Nephron (organoid): ENCODE results near the gene C19orf85.

Experiments
- H3K27ac Mint-ChIP-seq, 3 experiments: 2 replicates each; pipeline ENCODE4 v1.8.0; 2020; ENCODE audit warnings: mixed read lengths in 3 of 3, mild to moderate bottlenecking in 2 of 3, moderate library complexity in 1 of 3
- H3K27me3 Mint-ChIP-seq: 2 replicates; pipeline ENCODE4 v1.8.0; 2021; ENCODE audit warnings: low read depth, mild to moderate bottlenecking, moderate library complexity, mixed read lengths
- H3K36me3 Mint-ChIP-seq: 2 replicates; pipeline ENCODE4 v1.8.0; 2020; ENCODE audit warnings: low read depth, mixed read lengths
- H3K4me1 Mint-ChIP-seq: 2 replicates; pipeline ENCODE4 v1.8.0; 2020; ENCODE audit warnings: mixed read lengths
- H3K4me3 Mint-ChIP-seq, 3 experiments: 2 replicates each; pipeline ENCODE4 v1.8.0; 2020; ENCODE audit warnings: mild to moderate bottlenecking in 3 of 3, mixed read lengths in 3 of 3, moderate library complexity in 2 of 3
- H3K9me3 Mint-ChIP-seq: 2 replicates; pipeline ENCODE4 v1.8.0; 2020; ENCODE audit warnings: mixed read lengths
- TF ChIP-seq, protein P1 (sequence below), 3 experiments: fragments of 200-600 bp; sonication (generic); IDR thresholded peaks; one replicate each; pipeline ENCODE4 v1.5.0; 2021; ENCODE audit warnings: antibody characterized with exemption in 3 of 3; ENCODE audit not compliant: unreplicated experiment in 3 of 3

C19orf85 gene

DNA sequence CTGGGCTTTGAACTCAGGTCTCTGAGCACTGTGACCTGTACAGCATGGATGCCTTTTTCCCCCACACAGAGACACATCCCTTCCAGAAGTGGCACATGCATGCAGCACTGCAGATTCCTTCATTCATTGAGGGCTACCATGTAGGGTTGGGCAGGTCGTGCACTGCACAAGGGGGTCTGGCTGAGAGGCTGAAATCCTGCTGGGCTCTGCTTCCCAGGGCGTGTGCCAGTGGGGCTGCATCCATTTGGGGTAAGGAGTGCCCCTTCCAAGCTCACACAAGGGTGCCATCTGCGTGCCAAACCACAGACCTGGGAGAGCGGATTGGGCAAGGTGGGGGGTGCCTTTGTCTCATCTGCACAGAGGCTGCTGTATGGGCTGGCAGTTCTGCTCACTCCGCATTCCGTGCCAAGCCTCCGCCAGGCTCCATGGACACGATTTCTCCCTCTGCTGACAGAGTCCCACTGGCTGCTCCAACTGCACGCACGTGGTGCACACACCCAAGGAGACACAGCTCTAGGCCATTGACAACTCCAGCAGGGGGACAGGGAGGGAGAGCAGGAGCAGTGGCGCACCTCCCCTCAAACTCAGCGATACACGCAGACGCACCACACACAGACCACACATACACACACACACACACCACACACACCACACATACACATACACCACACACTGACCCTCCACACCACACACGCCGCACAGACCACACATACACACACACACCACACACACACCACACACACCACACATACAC, 17.0 kb downstream of the C19orf85 start:
- H3K9me3 Mint-ChIP-seq: no peaks in the 10 kb centered on the region
- no peak overlapping the region for H3K27ac Mint-ChIP-seq
- TF ChIP-seq, protein P1, sequence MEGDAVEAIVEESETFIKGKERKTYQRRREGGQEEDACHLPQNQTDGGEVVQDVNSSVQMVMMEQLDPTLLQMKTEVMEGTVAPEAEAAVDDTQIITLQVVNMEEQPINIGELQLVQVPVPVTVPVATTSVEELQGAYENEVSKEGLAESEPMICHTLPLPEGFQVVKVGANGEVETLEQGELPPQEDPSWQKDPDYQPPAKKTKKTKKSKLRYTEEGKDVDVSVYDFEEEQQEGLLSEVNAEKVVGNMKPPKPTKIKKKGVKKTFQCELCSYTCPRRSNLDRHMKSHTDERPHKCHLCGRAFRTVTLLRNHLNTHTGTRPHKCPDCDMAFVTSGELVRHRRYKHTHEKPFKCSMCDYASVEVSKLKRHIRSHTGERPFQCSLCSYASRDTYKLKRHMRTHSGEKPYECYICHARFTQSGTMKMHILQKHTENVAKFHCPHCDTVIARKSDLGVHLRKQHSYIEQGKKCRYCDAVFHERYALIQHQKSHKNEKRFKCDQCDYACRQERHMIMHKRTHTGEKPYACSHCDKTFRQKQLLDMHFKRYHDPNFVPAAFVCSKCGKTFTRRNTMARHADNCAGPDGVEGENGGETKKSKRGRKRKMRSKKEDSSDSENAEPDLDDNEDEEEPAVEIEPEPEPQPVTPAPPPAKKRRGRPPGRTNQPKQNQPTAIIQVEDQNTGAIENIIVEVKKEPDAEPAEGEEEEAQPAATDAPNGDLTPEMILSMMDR (IDR thresholded peaks at IDR 0.05; ENCODE audit: unreplicated experiment in 3 of 3): no peak
- no peak overlapping the region for H3K4me3 Mint-ChIP-seq
- peaks cover 20% of the 10 kb centered on the region for H3K27me3 Mint-ChIP-seq
- peaks cover 11% of the 10 kb centered on the region for H3K4me1 Mint-ChIP-seq
- H3K36me3 Mint-ChIP-seq: no peaks in the 10 kb centered on the region

DNA sequence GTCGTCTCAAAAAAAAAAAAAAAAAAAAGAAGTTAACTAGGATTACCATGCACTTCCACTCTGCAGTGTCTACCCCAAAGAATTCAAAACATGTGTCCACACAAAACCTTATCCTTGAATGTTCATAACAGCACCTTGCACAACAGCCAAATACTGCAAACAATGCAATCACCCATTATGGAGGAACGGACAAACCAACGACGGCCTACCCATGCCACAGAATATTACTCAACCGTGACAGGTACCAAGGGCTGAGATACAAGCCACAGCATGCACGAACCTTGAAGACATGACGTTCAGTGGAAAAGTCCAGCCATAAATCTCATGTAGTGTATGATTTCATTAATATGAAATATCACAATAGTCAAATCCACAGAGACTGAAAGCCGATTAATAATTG, 18.5 kb downstream of the C19orf85 start:
- Mint-ChIP-seq H3K27me3 (peaks cover 9% of the 10 kb centered on the region), H3K4me1 (peaks cover 18% of the 10 kb centered on the region), H3K27ac (no peak overlapping the region), H3K36me3 (no peaks in the 10 kb centered on the region), H3K9me3 (peaks cover 3% of the 10 kb centered on the region), H3K4me3 (no peak overlapping the region)
- TF ChIP-seq, protein P1 (IDR thresholded peaks at IDR 0.05; ENCODE audit: unreplicated experiment in 3 of 3): no peak

DNA sequence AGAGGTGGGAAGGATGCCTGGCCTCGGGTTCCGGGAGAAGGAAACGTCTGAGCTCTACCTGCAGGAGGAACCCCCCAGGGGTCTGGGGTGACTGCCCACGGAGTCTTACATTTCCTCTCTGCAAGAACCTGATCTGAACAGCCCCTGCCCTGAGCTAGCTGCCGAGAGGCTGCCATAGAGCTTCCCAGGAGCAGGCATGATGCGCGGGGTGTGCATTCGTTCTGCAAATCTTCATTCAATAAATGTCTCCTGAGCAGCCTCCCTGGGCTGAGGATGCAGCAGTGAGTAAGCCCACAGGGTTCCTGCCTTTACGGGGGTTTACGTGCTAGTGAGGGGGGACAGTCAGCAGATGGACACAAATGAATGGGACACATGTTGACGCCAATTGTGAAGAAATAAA, 19.9 kb downstream of the C19orf85 start:
- no peaks in the 10 kb centered on the region for H3K36me3 Mint-ChIP-seq
- H3K4me3 Mint-ChIP-seq: no peak overlapping the region
- H3K4me1 Mint-ChIP-seq: peaks cover 17% of the 10 kb centered on the region
- peaks cover 6% of the 10 kb centered on the region for H3K9me3 Mint-ChIP-seq
- TF ChIP-seq, protein P1 (IDR thresholded peaks at IDR 0.05; ENCODE audit: unreplicated experiment in 3 of 3): no peak
- H3K27me3 Mint-ChIP-seq: peaks cover 7% of the 10 kb centered on the region
- H3K27ac Mint-ChIP-seq: no peak overlapping the region

DNA sequence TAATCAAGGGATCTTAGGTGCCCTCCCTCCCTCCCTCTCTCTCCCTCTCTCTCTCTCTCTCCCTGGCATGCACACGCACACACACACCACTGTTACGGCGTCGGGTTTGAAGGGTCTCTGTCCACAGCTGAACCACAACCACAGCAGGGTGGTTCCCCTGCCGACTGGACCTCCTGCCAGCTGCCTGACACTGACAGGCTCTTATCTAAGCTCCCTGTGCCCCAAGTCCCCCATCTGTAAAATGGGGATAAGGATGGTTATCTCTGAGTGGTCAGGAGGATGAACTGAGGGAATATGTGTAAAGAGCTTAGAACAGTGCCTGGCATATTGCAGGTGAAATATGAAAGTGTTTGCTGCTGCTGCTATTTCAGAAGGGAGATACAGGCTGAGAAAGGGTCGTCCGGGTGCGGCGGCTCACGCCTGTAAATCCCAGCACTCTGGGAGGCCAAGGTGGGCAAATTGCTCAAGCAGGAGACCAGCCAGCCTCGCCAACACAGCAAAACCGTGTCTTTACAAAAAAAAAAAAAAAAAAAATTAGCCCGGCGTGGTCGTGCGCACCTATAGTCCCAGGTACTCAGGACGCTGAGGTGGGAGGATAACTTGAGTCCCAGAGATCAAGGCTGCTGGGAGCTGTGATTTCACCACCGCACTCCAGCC, 20.6 kb downstream of the C19orf85 start:
- Mint-ChIP-seq H3K9me3 (peaks cover 9% of the 10 kb centered on the region), H3K4me3 (peak overlapping the region; percentile 30 to 66 (median 55)), H3K27ac (no peak overlapping the region), H3K4me1 (peaks cover 17% of the 10 kb centered on the region), H3K36me3 (no peaks in the 10 kb centered on the region), H3K27me3 (peaks cover 14% of the 10 kb centered on the region)
- TF ChIP-seq, protein P1 (IDR thresholded peaks at IDR 0.05; ENCODE audit: unreplicated experiment in 3 of 3): no peak

DNA sequence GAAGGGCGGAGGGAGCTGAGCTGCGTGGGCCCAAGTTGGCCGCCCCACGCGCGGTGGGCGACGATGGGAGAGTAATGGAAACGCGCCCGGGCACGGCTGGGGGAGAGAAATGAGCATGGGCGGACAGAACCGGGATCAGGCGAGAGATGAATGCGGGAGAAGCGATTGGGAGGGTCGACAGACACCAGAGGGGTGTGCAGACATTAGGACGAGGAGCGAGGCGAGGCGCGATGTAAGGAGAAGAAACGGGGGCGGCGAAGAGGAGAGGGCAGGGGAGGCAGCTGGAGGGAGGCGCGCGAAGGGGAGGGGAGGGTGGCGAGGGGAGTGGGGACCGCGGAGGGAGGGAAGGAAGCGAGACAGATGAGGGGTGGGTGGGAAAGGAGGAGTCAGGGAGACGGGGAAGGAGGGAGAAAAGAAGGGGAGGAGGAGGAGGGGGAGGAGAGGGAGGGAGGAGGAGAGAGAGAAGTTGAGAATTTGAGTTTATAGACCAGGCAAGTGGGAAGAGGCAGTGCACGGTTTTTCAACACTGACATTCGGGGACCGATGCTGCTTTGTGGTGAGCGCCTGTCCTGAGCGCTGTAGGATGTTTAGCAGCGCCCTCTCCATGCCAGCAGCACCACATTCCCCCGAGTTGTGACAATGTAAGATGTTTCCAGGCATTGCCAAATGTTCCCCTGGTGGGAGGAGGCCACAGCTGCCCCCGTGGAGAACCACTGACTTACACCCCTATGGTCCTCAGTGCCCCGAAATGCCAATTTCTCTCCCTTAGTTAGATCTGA, 21.3 kb downstream of the C19orf85 start, which contains the start of gene SHISA7:
SHISA7 (minus strand) TSS at position 256 of the 779 bp plus-strand sequence. CDS start 437 bp downstream, outside the sequence.
- H3K9me3 Mint-ChIP-seq: peaks cover 9% of the 10 kb centered on the region
- H3K4me1 Mint-ChIP-seq: peaks cover 17% of the 10 kb centered on the region
- no peaks in the 10 kb centered on the region for H3K36me3 Mint-ChIP-seq
- no peak within 1 kb of the TSS for H3K27ac Mint-ChIP-seq
- H3K27me3 Mint-ChIP-seq: peaks cover 21% of the 10 kb centered on the region
- H3K4me3 Mint-ChIP-seq: peak within 1 kb of the TSS; percentile 61 to 77 (median 66)
- TF ChIP-seq, protein P1 (IDR thresholded peaks at IDR 0.05; ENCODE audit: unreplicated experiment in 3 of 3): no peak
